ENCODE results near the gene TDRD6. TPM values are rescaled to one million over a fixed set of nuclear protein-coding genes. Genes with fewer than 3 reads are reported as not detected.

The TDRD6 gene
- total RNA-seq (2014; rRNA removed) (0.07 TPM in 1 of 2 replicates, not detected in the other), Bru-seq, nascent RNA (percentile 25 among the genes with signal in this experiment), BruChase-seq, experiment 1, labeled RNA remaining after a 6-hour chase (percentile 37 among the genes with signal in this experiment), BruChase-seq, experiment 2, labeled RNA remaining after a 2-hour chase (percentile 43 among the genes with signal in this experiment)
- long read RNA-seq: 0 reads

- no peak within 1 kb of the TSS for H3K4me3 ChIP-seq (ENCODE audit: low read length)
- no peak for TF ChIP-seq CTCF (conservative IDR thresholded peaks at IDR 0.05; ENCODE audit: low read depth, low read length)
- TF ChIP-seq EZH2phosphoT487 (IDR thresholded peaks at IDR 0.05; ENCODE audit: borderline replicate concordance, low read length): no peak
- no peak for TF ChIP-seq EZH2 (IDR thresholded peaks at IDR 0.05; ENCODE audit: low read length, unreplicated experiment)
- H3K27ac ChIP-seq (ENCODE audit: low read length): no peak within 1 kb of the TSS
- no peak within 1 kb of the TSS for H2AFZ ChIP-seq (ENCODE audit: low read length)
- intact Hi-C loops (cut with micrococcal nuclease): no loop called here
- H3K9me2 ChIP-seq (replicated peaks; ENCODE audit: low read length): no peaks in the 10 kb centered on the region
- no peaks in the 10 kb centered on the region for H3K9me3 ChIP-seq (ENCODE audit: low read length)
- no peaks in the 10 kb centered on the region for H3K36me3 ChIP-seq (ENCODE audit: low read depth, low read length)
- no peak for ATAC-seq
- H3K4me2 ChIP-seq (ENCODE audit: low read length): no peak within 1 kb of the TSS
- DNase-seq: no peak
- ChIA-PET POLR2A (ENCODE audit: unreplicated experiment) (no interaction called here), CTCF (no interaction called here)
- no peaks in the 10 kb centered on the region for H3K79me2 ChIP-seq (ENCODE audit: low read length)
- no peaks in the 10 kb centered on the region for H3K27me3 ChIP-seq (ENCODE audit: low read length)
- H4K20me1 ChIP-seq (ENCODE audit: low read length): no peaks in the 10 kb centered on the region
- H3K9ac ChIP-seq (ENCODE audit: low read length): no peak within 1 kb of the TSS
- no peaks in the 10 kb centered on the region; the same call in 1 of the 2 replicates for H3K4me1 ChIP-seq (ENCODE audit: insufficient read depth, low read length)
- BruUV-seq (replicated peaks): no TSS peak
- no peaks in the 10 kb centered on the region for H3F3A ChIP-seq (ENCODE audit: low read length, unreplicated experiment)
Measured at GRCh38 chr6:46687619-46688097, at the start of gene TDRD6. TDRD6 (plus strand) TSS chr6:46687885; CDS start chr6:46688129, 244 bp downstream.

GRCh38 chr6:46637933-46638332, 49.8 kb upstream of the TDRD6 start:
- TF ChIP-seq EZH2 (IDR thresholded peaks at IDR 0.05; ENCODE audit: low read length, unreplicated experiment): no peak
- TF ChIP-seq CTCF (conservative IDR thresholded peaks at IDR 0.05; ENCODE audit: low read depth, low read length): no peak
- no peak for TF ChIP-seq EZH2phosphoT487 (IDR thresholded peaks at IDR 0.05; ENCODE audit: borderline replicate concordance, low read length)
- CTCF ChIA-PET: no interaction called here
- Histone ChIP-seq H3F3A (ENCODE audit: low read length, unreplicated experiment) (no peaks in the 10 kb centered on the region), H3K79me2 (ENCODE audit: low read length) (no peaks in the 10 kb centered on the region), H3K27me3 (ENCODE audit: low read length) (no peaks in the 10 kb centered on the region), H3K4me2 (ENCODE audit: low read length) (0 out of 2 replicates have a peak overlapping the region, but pooled peaks have one; percentile 3), H3K9ac (ENCODE audit: low read length) (no peak overlapping the region), H3K4me1 (ENCODE audit: insufficient read depth, low read length) (peaks cover 31% of the 10 kb centered on the region), H3K4me3 (ENCODE audit: low read length) (no peak overlapping the region), H3K27ac (ENCODE audit: low read length) (no peak overlapping the region), H3K36me3 (ENCODE audit: low read depth, low read length) (no peaks in the 10 kb centered on the region), H3K9me2 (replicated peaks; ENCODE audit: low read length) (no peaks in the 10 kb centered on the region), H2AFZ (ENCODE audit: low read length) (no peak overlapping the region), H3K9me3 (ENCODE audit: low read length) (no peaks in the 10 kb centered on the region), H4K20me1 (ENCODE audit: low read length) (no peaks in the 10 kb centered on the region)
- intact Hi-C loops (cut with micrococcal nuclease): no loop called here
- no TSS peak for BruUV-seq (replicated peaks)
- DNase-seq: no peak
- POLR2A ChIA-PET (ENCODE audit: unreplicated experiment): interaction anchor here (0.5 kb wide), 1 partner anchor 47 kb away, joined by 15 read pairs; no protein-coding TSS in a partner anchor
- no peak for ATAC-seq

- POLR2A ChIA-PET (ENCODE audit: unreplicated experiment): no interaction called here
- Histone ChIP-seq H3K36me3 (ENCODE audit: low read depth, low read length) (no peaks in the 10 kb centered on the region), H3K27ac (ENCODE audit: low read length) (peak overlapping the region; percentile 38), H3K4me2 (ENCODE audit: low read length) (peak overlapping the region; percentile 18), H2AFZ (ENCODE audit: low read length) (peak overlapping the region; percentile 19; the same call in 1 of the 2 replicates), H4K20me1 (ENCODE audit: low read length) (no peaks in the 10 kb centered on the region), H3K9me2 (replicated peaks; ENCODE audit: low read length) (no peaks in the 10 kb centered on the region), H3K79me2 (ENCODE audit: low read length) (no peaks in the 10 kb centered on the region), H3K4me1 (ENCODE audit: insufficient read depth, low read length) (peaks cover 38% of the 10 kb centered on the region), H3K27me3 (ENCODE audit: low read length) (no peaks in the 10 kb centered on the region), H3F3A (ENCODE audit: low read length, unreplicated experiment) (no peaks in the 10 kb centered on the region), H3K4me3 (ENCODE audit: low read length) (no peak overlapping the region), H3K9me3 (ENCODE audit: low read length) (no peaks in the 10 kb centered on the region), H3K9ac (ENCODE audit: low read length) (no peak overlapping the region)
- ATAC-seq: no peak
- DNase-seq: peak; percentile 77
- no TSS peak for BruUV-seq (replicated peaks)
- CTCF ChIA-PET: no interaction called here
- TF ChIP-seq CTCF (conservative IDR thresholded peaks at IDR 0.05; ENCODE audit: low read depth, low read length): no peak
- no peak for TF ChIP-seq EZH2phosphoT487 (IDR thresholded peaks at IDR 0.05; ENCODE audit: borderline replicate concordance, low read length)
- intact Hi-C loops (cut with micrococcal nuclease): no loop called here
Measured at GRCh38 chr6:46638650-46639049, 49.0 kb upstream of the TDRD6 start.

Data from PC-3 (cell line).